Measurements from ENCODE around the gene CAPN1.
A peak's percentile ranks its signal among the peaks of the same experiment; 100 is the strongest.
"Not testable (repeated sequence)": the region's sequence is repeated elsewhere in the genome, so short reads cannot be mapped to it uniquely, and the experiment has no call there.

Gene CAPN1

DNA sequence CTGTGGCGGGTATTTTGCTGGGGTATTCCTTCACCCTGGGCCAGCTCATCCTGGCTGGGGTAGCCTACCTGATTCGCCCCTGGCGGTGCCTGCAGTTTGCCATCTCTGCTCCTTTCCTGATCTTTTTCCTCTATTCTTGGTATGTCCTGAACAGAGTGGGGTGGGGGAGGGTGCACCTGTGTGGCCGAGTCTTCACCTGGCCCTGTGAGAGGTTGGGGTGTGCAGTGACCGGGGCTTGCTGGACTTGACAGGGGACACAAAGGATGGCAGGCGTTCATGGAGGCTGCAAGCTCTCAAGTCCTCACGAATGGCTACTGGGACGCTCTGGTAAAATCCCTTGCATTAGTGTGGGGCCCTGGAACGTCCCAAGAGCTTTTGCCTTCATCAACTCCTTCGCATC, 39.3 kb downstream of the CAPN1 start:
- no peak for DNase-seq

DNA sequence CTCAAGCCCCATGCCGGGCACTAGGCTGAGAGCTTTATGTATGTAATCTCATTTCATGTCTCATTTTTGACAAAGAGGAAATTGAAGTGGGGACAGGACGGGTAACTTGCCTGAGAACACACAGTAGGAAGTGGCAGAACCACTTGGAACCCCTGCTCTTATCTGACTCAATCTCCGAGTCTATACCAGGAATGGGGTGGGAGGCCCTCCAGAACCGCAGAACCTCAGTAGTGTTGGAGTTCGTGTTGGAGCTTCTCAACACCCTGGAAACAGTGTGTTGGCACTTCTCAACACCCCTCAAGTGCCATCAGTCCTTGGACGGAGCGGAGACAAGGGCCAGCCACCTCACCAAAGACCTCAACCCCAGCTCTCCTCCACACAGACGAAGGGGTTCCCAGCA, 41.3 kb downstream of the CAPN1 start:
- DNase-seq, result no peak

DNA sequence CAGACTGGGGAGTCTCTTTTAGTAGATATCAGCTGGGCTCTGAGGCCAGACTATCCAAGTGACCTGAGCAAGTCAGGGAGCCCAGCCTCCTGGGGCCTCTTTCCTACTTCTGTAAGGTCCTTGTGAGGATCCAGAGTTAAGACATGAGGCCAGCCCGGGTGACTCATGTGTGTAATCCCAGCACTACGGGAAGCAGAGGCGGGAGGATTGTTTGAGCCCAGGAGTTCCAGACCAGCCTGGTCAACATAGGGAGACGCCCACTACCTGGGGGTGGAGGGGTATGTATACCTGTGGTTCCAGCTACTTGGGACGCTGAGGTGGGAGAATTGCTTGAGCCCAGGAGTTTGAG, 43.2 kb downstream of the CAPN1 start:
- DNase-seq, result no peak

DNA sequence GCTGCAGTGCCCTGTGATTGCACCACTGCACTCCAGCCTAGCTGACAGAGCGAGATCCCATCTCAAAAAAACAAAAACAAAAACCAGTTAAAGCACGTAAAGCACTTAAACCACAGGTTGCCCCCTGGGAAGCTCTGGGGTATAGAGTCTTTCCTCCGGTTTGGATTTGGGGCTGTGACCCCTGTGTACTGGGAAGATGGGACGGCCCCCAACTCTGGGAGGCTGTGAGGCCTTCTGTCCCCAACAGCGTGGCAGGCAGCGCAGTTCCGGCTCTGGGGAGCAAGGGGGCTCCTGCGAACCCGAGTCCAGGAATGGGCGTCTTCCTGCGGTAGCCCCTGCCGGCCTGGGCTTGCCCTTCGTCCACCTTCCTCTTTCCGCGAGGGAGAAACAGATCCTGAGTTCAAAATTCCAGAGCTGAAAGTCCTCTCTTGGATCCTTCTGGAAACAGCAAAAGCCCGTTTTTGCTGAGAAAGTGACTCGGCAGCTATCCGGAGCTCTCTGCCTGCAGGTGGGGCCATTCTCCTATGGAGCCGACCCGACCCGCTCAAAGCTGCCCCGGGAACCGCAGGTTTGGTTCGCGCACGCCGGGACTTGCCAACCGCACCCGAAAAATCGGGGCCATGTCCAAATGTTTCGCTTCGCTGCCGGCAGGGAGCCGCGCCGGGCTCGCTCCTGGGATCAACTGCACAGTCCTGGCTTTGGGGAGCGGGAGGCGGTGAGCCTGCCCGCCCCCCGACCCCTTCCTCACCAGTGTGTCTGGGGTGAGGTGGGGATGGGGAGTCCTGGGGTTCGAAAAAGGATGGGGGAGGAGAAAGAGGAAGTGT, 43.8 kb downstream of the CAPN1 start:
- DNase-seq, result no peak

DNA sequence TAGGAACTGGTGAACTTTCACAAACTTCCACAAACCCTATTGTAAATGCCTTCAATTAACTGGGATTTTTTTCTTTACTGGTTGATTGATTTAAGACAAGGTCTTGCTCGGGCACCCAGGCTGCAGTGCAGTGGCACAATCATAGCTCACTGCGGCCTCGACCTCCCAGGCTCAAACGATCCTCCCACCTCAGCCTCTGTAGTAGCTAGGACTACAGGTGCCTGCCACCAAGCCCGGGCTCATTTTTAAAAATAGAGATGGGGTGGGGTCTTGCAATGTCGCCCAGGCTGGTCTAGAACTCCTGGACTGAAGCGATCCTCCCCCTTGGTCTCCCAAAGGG, 44.3 kb downstream of the CAPN1 start:
- no peak for DNase-seq

DNA sequence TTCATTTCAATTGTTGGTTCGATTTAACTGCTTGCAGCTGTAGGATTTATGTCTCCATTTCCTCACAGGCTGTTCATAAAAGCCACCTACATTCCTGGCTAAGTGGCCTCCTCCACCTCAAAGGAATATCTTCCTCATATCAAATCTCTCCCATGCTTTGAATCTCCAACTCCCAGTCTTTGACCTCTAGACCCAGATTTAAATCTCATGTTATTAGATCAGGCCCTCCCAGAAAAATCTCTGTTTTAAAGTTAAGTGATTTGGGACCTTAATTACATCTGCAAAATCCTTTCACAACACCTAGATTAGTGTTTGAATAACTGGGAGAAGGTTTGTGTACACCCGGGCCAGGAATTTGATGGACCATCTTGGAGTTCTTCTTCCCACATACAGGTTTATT, 46.2 kb downstream of the CAPN1 start:
- DNase-seq, result no peak

DNA sequence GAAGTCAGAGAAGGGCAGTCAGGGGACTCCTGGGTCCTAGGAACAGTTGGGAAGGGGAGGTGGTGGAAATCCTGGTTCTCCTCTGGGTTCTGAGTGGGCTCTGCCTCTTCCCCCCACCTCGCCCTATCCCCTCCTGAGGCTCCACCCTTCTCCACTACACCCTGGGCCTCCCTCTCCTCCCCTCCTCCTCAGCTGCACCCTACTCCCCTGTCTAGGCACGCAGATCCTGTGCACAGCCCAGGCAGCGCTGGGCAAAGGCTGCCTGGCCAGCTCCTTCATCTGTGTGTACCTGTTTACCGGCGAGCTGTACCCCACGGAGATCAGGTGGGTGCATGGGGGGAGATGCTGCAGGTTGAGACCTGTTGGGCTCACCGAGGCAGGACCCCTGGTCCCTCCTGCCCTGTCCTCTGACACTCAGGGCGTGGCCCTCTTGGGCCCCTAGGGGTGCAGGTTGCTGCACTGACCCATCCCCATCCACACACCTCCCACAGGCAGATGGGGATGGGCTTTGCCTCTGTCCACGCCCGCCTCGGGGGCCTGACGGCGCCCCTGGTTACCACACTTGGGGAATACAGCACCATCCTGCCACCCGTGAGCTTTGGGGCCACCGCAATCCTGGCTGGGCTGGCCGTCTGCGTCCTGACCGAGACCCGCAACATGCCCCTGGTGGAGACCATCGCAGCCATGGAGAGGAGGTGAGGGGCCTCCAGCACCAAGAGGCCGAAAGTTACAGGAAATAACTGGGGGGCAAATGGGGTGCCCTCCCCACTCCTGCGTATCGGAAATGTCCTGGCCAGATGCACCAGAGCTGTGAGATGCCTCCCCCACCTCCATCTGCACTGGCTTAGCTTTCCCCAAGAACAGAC, 54.7 kb downstream of the CAPN1 start:
- no peak for DNase-seq

DNA sequence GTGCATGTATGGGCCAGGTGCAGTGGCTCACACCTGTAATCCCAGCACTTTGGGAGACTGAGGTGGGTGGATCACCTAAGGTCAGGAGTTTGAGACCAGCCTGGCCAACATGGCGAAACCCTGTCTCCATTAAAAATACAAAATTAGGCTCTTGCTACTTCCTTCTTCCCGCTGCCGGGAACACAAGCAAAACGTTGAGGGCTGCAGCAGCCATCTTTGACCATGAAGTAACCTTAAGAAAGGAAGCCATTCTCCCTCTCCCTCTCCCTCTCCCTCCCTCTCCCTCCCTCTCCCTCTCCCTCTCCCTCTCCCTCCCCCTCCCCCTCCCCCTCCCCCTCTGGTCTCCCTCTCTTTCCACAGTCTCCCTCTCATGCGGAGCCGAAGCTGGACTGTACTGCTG, 56.6 kb downstream of the CAPN1 start:
- not testable (repeated sequence) for DNase-seq

DNA sequence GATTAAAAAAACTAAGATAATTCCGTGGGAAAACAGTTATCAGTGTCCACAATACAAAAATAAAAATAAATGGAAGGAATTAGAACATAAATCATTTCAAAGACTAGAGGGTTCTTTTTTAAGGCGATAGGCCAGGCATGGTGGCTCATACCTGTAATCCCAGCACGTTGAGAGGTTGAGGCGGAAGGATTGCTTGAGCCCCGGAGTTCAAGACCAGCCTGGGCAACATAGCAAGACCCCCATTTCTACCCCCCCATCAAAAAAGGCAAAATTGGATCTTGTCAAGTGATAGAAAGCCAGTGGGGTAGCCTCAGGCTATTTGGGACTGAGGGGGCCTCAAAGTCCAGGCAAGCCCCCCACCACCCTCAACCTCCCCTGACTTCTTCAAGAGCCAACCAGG, 59.4 kb downstream of the CAPN1 start:
- no peak for DNase-seq

DNA sequence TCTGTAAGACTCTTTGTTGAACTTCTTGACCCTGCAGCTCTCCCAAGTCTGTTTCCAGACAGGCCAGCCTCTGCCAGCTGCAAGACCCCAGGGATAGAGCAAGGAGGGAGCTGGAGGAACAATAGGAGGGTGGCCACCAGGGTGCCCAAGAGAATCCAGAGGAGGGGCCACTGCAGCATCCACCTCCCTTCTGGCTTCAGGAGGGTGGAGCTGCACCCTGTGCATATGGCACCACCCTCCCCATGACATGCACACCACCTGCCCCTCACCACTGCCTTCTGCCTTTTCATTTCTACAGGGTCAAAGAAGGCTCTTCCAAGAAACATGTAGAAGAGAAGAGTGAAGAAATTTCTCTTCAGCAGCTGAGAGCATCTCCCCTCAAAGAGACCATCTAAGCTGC, 60.0 kb downstream of the CAPN1 start:
- no peak for DNase-seq

DNA sequence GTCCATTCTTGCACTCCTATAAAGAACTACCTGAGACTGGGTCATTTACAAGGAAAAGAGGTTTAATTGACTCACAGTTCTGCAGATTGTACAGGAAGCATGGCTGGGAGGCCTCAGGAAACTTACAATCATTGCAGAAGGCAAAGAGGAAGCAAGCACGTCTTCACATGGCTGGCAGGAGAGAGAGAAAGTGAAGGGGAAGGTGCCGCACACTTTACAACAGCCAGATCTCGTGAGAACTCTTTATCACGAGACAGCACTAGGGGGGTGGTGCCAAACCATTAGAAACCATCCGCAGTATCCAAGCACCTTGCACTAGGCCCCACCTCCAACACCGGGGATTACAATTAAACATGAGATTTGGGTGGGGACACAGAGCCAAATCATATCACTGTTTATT, 60.7 kb downstream of the CAPN1 start:
- no peak for DNase-seq

DNA sequence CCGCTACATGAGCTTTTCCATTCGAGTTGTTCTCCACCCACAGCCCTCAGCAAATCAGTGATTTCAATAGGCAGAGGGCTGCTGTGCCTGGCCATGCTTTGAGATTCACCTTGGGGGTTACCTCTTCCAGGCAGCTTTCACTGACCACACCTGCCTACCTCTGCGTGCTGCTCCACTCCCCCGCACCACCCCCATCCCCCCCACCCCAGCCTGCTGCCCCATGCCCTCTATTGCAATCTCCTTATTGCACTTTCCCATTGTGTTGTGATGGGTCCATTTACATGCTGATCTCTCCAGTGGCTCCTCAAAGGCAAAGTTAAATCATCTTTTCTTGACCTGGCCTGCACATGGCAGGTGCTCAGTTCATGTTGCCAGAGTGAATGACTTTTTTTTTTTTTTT, 62.1 kb downstream of the CAPN1 start:
- DNase-seq, result no peak

DNA sequence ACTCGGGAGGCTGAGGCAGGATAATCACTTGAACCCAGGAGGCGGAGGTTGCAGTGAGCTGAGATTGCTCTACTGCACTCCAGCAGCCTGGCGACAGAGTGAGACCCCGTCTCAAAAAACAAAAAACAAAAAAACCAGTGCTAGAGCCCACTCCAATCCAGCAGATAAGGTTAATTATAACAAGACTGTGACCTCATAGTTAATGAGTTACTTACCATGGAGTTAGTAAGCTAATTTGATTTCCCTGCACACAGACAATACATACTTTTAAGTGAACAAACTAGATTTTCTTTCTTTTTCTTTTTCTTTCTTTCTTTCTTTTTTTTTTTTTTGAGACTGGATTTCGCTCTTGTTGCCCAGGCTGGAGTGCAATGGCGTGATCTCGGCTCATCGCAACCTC, 63.3 kb downstream of the CAPN1 start:
- DNase-seq, result not testable (repeated sequence)

DNA sequence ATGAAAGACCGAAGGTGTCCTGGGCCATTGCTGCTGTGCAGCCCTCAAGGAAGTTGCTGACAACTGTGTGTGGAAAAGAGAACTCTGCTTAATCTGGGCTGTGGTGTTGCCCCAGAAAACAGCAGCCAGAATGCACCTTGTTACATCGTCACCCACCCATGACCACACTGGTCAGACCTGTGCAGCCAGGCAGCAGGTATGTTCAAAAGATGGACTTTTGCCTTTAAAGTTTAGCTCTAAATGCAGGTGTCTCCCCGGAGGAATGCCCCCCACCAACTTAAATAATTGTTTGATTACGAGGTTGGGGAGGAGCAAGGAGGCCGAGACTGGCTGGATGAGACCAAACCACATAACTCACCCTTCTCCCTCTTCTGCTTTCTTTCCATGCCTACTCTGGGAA, 64.8 kb downstream of the CAPN1 start:
- no peak for DNase-seq

DNA sequence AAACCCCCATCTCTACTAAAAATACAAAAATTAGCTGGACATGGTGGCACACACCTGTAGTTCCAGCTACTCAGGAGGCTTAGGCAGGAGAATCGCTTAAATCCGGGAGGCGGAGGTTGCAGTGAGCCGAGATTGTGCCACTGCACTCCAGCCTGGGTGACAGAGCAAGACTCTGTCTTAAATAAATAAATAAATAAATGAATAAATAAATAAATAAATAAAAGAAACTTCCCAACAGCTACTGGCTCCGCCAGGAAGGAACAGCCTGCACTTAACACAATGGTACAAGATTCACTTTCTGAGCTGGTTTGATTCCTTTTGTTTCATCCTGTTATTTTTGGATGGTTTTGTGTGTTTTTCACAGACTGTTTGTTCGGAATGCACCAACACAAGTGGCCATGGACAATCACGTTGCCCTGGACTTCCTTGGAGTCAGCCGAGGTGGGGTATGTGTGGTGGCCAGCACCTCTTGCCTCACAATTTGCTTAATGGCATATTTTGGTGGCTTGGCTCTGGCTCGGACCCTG, 66.5 kb downstream of the CAPN1 start:
- DNase-seq, result not testable (repeated sequence)

DNA sequence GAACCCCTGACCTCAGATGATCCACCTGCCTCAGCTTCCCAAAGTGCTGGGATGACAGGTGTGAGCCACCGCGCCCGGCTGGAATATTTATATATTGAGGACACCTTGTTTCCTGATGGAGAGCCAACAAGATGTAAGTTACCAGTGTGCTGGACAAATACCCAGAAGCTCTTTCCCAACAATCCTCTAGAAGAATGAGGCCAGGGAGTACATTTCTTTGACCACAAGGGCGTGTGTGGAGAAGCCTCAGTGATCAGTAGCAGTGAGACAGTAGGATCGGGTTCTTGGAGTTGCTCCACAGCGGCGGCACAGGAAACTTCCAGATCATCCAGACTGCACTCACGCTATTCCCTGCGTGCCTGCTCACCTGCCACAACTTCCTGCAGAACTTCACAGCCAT, 69.7 kb downstream of the CAPN1 start:
- no peak for DNase-seq

DNA sequence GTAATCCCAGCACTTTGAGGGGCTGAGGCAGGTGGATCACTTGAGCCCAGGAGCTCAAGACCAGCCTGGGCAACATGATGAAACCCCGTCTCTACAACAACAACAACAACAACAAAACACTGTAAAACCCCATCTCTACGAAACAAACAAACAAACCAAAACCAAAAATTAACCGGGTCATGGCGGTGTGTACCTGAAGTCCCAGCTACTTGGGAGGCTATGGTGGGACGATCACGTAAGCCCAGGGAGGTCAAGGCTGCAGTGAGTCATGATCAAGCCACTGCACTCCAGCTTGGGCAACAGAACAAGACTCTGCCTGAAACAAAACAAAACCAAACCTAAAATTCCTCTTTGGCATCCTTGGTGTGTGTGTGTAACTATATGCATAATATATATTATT, 73.0 kb downstream of the CAPN1 start:
- no peak for DNase-seq

DNA sequence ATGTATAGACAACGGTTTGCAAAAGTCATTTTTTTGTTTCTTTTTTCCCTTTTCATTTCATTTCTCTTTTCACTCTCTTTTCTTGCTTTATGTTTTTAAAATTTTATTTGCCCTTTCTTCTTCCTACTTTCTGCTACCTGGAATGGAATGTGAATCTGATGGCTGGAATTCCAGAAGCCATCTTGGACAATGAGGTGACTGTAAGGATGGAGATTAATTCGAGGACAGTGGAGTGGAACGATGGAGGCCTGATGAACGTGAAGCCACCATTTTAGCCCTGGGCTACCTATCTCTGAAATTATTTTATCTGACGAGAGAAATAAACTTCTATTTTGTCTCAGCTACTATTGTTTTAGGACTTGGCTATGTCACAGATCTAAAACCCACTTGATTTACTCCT, 77.3 kb downstream of the CAPN1 start:
- no peak for DNase-seq

DNA sequence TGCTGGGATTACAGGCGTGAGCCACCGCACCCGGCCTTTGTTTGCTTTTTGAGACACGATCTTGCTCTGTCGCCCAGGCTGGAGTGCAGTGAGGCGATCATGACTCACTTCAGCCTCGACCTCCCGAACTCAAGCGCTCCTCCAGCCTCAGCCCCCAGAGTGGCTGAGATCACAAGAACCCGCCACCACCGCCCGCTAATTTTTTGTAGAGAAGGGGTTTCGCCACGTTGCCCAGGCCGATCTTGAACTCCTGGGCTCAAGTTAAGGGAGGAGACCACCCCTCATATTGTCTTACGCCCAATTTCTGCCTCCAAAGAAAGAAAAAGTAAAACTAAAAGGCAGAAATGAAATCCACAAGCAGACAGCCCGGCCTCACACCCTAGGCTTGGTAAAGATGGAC, 78.6 kb downstream of the CAPN1 start:
- no peak for DNase-seq

DNA sequence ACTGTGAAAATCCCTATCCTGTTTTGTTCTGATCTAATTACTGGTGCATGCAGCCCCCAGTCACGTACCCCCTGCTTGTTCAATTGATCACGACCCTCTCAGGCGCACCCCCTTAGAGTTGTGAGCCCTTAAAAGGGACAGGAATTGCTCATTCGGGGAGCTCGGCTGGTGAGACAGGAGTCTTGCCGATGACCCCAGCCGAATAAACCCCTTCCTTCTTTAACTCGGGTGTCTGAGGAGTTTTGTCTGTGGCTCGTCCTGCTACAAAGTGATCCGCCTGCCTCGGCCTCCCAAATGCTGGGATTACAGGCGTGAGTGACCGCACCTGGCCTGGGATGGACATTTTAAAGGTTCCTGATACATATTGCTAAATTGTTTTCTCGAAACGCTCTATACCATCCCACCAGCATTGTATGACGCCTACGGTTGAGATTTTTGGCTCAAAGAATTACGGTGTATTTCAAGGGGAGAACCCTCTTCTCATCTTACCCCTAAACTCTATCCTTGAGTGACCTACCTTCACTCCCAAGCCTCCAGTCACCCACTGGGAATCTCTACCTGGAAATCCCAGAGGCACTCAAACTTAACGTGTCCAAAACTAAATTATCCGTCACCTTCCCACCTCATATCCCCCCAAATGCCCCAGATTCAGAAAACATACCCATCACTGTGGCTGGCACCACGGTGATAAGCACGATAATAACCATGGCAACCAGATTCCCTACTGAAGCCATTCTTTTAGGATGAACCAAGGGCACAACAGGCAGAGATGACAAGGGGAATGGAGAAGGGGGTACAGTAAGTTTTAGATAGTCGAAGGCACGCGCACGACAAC, 79.2 kb downstream of the CAPN1 start:
- DNase-seq, result peak; percentile 51

All from NCI-H1105 treated with DMSO at 0.1 percent for 48 hours (cell line).